ENCODE data around the gene UBXN2A.

UBXN2A gene, protein sequence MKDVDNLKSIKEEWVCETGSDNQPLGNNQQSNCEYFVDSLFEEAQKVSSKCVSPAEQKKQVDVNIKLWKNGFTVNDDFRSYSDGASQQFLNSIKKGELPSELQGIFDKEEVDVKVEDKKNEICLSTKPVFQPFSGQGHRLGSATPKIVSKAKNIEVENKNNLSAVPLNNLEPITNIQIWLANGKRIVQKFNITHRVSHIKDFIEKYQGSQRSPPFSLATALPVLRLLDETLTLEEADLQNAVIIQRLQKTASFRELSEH

DNA sequence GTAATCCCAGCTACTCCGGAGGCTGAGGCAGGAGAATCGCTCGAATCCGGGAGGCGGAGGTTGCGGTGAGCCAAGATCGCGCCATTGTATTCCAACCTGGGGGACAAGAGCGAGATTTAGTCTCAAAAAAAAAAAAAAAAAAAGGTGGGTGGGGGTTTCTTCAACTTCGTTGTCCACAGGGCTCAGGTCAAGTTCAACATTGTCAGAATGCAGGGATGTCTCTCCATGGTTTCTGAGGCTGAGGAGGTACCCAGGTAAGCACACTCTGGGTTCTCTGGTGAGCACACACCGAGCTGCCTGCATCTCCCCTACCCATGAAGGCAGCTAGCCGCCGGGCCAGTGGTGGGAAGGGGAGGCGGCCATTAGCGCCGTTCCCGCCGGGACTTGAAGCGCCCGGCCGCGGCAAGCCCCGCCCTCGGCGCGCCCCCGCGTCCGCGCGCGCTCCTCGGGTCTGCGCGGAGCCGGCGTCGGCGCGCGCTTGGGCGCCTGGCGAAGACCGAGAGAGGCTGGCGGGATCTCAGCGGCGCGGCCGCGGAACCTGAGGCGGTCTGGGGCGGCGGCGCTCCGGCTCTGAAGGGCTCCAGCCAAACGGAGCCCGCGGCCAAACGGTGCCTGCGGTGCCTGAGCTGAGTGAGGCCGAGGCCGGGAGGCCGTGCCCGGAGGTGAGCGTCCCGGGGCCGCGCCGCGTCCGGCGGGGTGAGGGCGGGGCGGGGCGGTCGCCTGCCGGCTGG is at the start of gene UBXN2A:
Gene UBXN2A, plus strand, starts transcription at position 477 of the 731 bp plus-strand sequence. CDS start 17,852 bp downstream, outside the sequence.
- DNase-seq (ENCODE audit: low read depth), result peak; percentile 60

GRCh38 chr2:23900133-23900532 is 40.1 kb upstream of the UBXN2A start:
- DNase-seq (ENCODE audit: low read depth), result no peak

- no peak for DNase-seq (ENCODE audit: low read depth)
Observed at GRCh38 chr2:23900541-23901322, 39.5 kb upstream of the UBXN2A start.

DNA sequence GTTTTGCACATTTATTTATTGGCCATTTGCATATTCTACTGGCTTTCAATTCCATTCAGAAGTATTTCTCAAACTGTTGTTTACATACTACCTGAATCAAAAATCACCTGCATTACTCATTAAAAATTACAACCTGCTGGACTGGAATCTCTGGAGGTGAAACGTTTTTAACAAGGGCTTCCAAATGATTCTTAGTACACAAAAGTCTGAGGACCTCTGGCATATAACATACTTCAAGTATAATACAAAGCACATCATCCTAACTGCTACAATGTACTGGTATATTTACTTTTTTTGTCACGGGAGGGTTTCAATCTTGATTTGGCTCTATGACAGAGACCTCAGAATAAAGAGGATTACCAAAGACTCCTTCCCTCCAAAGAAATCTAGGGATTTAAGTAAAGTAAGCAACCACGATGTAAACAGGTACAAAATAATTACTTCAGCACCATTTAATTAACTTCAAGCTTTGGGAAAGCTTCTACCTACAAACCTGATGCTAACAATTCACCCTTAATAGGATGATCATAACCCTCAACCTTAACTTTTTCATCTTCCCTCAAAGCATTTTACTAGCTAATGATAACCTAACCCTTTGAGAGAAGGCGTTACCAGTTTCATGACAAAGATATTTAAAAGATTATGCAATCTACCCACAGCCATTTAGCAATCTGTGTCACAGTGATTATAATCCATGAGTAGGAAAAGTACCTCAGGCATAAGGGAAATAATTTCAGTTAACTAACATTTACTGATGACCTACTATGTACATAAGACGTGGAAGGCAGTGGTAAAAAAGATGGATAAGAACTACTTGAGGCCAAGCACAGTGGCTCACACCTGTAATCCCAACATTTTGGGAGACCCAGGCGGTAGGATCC is 38.1 kb upstream of the UBXN2A start:
- no peak for DNase-seq (ENCODE audit: low read depth)

- no peak for DNase-seq (ENCODE audit: low read depth)
Observed at GRCh38 chr2:23903034-23903433, 37.2 kb upstream of the UBXN2A start.

DNA sequence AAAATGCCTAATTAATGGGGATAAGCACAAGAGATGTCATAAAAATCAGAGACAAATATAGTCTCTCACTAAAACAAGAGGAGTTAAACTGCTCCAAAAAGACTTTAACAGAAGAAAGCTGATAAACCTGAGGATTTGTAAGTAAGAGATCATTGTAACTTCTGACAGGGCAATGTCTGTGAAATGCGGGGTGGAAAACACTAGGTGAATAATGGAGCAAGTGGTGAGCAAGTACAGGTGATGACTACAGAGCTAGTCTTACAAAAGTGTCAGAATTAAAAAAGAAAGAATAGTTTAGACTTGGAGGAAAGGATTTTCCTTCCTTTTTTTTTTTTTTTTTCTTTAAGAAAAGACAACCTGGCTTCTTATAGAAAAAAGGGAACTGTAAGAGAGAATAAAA is 36.0 kb upstream of the UBXN2A start:
- DNase-seq (ENCODE audit: low read depth), result no peak

- DNase-seq (ENCODE audit: low read depth), result no peak
Observed at GRCh38 chr2:23904692-23905091, 35.6 kb upstream of the UBXN2A start.

DNA sequence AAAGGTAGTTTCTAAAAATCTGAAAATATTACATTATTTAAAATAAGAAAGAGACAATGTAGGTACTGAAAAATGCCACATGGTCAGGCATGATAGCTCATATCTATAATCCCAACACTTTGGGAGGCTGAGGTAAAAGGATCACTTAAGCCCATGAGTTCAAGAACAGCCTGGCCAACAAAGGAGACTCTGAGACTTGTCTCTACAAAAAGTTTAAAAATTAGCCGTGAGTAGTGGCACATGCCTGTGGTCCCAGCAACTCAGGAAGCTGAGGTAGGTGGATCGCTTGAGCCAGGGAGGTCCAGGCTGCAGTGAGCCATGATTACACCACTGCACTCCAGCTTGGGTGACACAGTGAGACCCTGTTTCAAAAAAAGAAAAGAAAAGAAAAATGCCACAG is 35.1 kb upstream of the UBXN2A start:
- no peak for DNase-seq (ENCODE audit: low read depth)

- no peak for DNase-seq (ENCODE audit: low read depth)
Observed at GRCh38 chr2:23912054-23912453, 28.2 kb upstream of the UBXN2A start.

DNA sequence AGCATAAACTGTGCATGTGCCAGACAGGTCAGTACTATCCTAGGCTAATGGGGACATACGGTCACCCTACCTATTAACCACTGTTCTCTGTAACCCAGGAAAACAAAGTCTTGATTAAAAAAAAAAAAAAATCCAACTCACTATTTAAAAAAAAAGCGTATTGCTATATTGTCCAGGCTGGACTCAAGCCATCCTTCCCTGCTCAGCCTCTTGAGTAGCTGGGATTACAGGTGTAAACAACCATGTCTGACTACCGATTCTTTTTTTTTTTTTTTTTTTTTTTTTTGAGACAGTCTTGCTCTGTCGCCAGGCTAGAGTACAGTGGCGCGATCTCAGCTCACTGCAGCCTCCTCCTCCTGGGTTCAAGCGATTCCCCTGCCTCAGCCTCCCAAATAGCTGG is 24.9 kb upstream of the UBXN2A start:
- DNase-seq (ENCODE audit: low read depth), result no peak

- DNase-seq (ENCODE audit: low read depth), result no peak
Observed at GRCh38 chr2:23916727-23917405, 23.4 kb upstream of the UBXN2A start.

GRCh38 chr2:23918837-23919489 is 21.3 kb upstream of the UBXN2A start:
- DNase-seq (ENCODE audit: low read depth), result no peak

DNA sequence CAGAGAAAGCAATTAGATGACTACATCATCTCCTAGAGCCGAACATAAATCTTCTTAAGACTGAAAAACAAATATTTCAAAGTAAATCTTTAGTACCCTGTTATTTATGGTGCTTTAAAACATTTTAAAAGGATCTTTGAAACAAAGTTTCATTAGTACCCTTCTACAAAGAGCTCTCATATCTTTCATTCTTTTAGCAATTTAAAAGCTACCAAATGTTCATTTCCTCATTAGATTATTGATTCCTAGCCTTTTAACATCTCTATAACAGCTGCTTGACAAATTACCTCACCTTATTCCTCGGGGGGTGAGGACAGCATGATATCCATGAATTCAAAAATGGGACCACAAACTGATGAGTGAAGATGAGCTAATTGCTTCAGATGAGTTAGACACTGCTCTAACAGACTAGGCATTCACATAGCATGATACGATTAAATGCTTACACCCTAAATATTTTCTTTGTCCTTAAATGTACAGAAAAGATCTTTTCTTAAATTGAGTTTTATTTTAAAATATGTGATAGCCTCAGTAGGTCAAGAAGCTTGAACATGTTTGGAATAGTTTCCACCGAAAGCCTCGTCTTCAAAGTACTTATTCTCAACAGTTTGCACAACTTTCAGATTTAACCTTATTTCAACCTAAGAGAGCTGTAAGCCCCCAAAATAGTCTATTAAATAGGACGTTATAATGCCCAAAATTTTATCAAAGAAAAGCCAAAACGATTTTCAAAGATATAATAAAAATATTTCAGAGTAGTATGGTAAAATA is 15.5 kb upstream of the UBXN2A start:
- no peak for DNase-seq (ENCODE audit: low read depth)

- no peak for DNase-seq (ENCODE audit: low read depth)
Observed at GRCh38 chr2:23925702-23926289, 14.5 kb upstream of the UBXN2A start.

DNA sequence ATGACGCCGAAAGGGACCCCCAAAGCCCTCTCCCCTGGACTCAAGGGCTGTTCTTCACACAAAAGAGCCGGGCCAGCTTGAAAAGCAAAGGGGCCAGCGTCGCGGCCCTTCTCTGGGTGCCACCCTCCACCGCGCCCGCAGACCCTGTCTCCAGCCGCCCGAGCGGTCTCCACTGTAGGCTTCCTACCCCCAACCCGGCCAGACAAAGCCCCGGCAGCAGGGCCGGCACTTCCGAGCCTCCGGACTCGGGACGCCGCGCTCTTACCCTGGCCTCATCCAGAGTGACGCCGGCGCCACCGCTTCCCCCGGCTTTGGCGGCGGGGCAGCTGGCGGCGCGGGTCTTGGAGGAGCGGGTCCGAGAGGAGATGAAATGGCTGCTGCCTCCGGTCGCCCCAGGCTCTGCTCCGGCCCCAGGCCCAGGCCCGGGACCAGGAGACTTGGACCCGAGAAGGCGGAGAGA is 13.9 kb upstream of the UBXN2A start:
- DNase-seq (ENCODE audit: low read depth), result no peak

DNA sequence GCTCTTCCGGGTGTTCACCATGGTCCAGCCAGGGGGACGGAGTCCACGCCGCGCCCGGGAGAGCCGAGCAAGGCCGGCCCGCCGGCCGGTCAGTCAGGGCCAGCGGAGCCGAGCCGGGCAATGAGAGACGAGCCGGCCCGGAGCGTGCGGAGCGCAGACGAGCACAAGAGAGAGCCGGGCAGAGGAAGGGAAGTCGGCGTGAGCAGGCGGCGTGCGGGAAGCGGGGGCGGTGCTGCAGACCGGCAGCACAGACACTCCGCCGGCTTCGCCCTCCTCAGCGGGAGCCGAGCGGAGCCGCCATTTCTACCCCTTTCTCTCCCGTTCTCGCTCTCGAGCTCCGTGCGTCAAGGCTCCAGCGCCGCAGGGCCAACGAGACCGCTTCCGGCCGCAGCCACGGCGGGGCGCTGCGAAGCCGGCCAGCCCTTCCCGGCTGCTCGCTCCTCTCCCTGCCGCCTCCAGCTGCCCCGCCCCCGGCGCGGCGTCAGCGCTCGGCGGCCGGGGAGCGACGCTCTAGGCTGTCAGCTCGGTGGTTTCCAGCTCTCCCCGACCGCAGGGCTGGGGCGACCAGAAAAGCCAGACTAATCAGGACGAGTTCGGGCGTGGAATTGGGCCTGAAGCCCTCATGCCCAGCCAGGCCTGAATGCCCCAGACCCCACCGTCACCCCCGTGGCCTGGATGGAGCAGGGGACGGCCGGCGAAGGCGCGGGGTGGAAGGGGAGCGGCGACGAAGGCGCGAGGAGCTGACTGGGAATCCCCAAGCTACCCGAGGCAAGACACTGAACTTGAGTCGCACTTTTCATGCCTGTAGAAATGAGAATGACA is 13.3 kb upstream of the UBXN2A start, which contains the start of gene ATAD2B:
Gene ATAD2B, minus strand, starts transcription at position 374 of the 822 bp plus-strand sequence. Its CDS starts 353 bp downstream, at position 21.
- DNase-seq (ENCODE audit: low read depth), result peak; percentile 90

DNA sequence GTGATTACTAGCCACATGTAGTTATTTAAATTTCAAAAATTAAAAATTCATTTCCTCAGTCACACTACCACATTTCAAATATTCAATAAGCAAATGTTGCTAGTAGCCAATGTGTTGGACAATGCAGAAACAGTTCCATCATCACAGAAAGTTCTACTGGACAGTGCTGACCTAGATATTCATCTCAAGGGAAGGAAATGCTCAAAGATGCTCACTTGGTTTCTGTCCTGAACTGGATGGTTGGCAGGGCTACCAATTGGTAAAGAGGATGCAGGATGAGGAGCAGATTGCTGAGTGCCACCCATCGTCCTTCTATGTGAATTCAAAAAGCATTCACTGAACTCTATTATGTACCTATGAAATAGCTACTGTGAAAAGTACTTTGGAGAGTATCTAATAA is 6.0 kb upstream of the UBXN2A start:
- DNase-seq (ENCODE audit: low read depth), result no peak
